Karpas-422 (cell line): ENCODE data around the gene CTNNA1. TPM values are rescaled to one million over a fixed set of nuclear protein-coding genes. Genes with fewer than 3 reads are reported as not detected.
"Not testable (repeated sequence)": the region's sequence is repeated elsewhere in the genome, so short reads cannot be mapped to it uniquely, and the experiment has no call there.

Experiments used
- DNase-seq: peaks from one replicate; pipeline ENCODE4 v3.0.0-alpha.2; 2015
- H2AFZ ChIP-seq: fragments of 200-600 bp; sonication (generic); 2 replicates; pipeline ENCODE4 v1.6.1; 2014; ENCODE audit warnings: antibody characterized with exemption, low read length, mixed read lengths
- H3K27ac ChIP-seq: fragments of 200-600 bp; sonication (generic); 2 replicates; pipeline ENCODE4 v1.5.1; 2014; ENCODE audit warnings: mild to moderate bottlenecking, low read length, moderate library complexity
- H3K27me3 ChIP-seq: fragments of 200-600 bp; sonication (generic); 2 replicates; pipeline ENCODE4 v1.6.1; 2014; ENCODE audit warnings: low read length, mixed read lengths
- H3K36me3 ChIP-seq: fragments of 200-600 bp; sonication (generic); 2 replicates; pipeline ENCODE4 v1.6.1; 2014; ENCODE audit warnings: low read length, mixed read lengths; ENCODE audit not compliant: insufficient read depth
- H3K4me1 ChIP-seq: fragments of 200-600 bp; sonication (generic); 2 replicates; pipeline ENCODE4 v1.6.1; 2014; ENCODE audit warnings: mild to moderate bottlenecking, low read length, mixed read lengths
- H3K4me2 ChIP-seq: fragments of 200-600 bp; sonication (generic); 2 replicates; pipeline ENCODE4 v1.6.1; 2014; ENCODE audit warnings: low read length, low read depth, mild to moderate bottlenecking; ENCODE audit not compliant: poor library complexity, severe bottlenecking
- H3K4me3 ChIP-seq: fragments of 200-600 bp; sonication (generic); 2 replicates; pipeline ENCODE4 v1.5.1; 2014; ENCODE audit warnings: mild to moderate bottlenecking, antibody characterized with exemption, low read length, mixed read lengths
- H3K79me2 ChIP-seq: fragments of 200-600 bp; sonication (generic); 2 replicates; pipeline ENCODE4 v1.6.1; 2014; ENCODE audit warnings: mild to moderate bottlenecking, low read length, mixed read lengths
- H3K9ac ChIP-seq: fragments of 200-600 bp; sonication (generic); 2 replicates; pipeline ENCODE4 v1.6.0; 2014; ENCODE audit warnings: low read length
- H3K9me2 ChIP-seq: fragments of 200-600 bp; sonication (generic), shearing (Covaris generic); replicated peaks from 2 replicates; pipeline ENCODE4 v1.6.0; 2014; ENCODE audit warnings: mild to moderate bottlenecking, low read length, moderate library complexity; ENCODE audit not compliant: insufficient read depth
- H3K9me3 ChIP-seq: fragments of 300-700, 200-600 bp; sonication (generic); 2 replicates; pipeline ENCODE4 v1.6.1; 2014; ENCODE audit warnings: low read length, mixed read lengths
- H4K20me1 ChIP-seq: fragments of 200-600 bp; sonication (generic); 2 replicates; pipeline ENCODE4 v1.6.1; 2014; ENCODE audit warnings: mild to moderate bottlenecking, antibody characterized with exemption, low read length, low read depth; ENCODE audit not compliant: insufficient read depth
- total RNA-seq: library from RNA; depleted of rRNA; stranded (reverse); fragments of >200 nt; shearing (Covaris generic); gene quantifications from 2 replicates; pipeline ENCODE4 v1.2.3, GENCODE V29; 2014; ENCODE audit warnings: low replicate concordance

Gene CTNNA1
- total RNA-seq, 1 experiment from 2014 or later, result 13.2 TPM

- Histone ChIP-seq H4K20me1 (no peaks in the 10 kb centered on the region), H3K4me3 (no peak overlapping the region), H3K79me2 (no peaks in the 10 kb centered on the region), H3K9me2 (no peaks in the 10 kb centered on the region), H3K27me3 (no peaks in the 10 kb centered on the region), H3K9ac (no peak overlapping the region), H2AFZ (no peak overlapping the region), H3K36me3 (no peaks in the 10 kb centered on the region), H3K4me1 (peaks cover 7% of the 10 kb centered on the region), H3K4me2 (no peak overlapping the region), H3K9me3 (no peaks in the 10 kb centered on the region), H3K27ac (no peak overlapping the region)
- DNase-seq, result no peak
Observed at GRCh38 chr5:138745268-138745667, 8.0 kb upstream of the CTNNA1 start.

GRCh38 chr5:138748630-138749081 lies 4.6 kb upstream of the CTNNA1 start:
- Histone ChIP-seq H3K27ac (no peak overlapping the region), H3K9me2 (no peaks in the 10 kb centered on the region), H3K4me3 (no peak overlapping the region), H3K4me2 (no peak overlapping the region), H3K36me3 (no peaks in the 10 kb centered on the region), H3K4me1 (peaks cover 7% of the 10 kb centered on the region), H3K79me2 (no peaks in the 10 kb centered on the region), H3K9ac (no peak overlapping the region), H3K27me3 (no peaks in the 10 kb centered on the region), H2AFZ (no peak overlapping the region), H3K9me3 (no peaks in the 10 kb centered on the region), H4K20me1 (no peaks in the 10 kb centered on the region)
- DNase-seq, result no peak

- H3K27ac ChIP-seq, DNase-seq, H3K27me3 ChIP-seq, H3K36me3 ChIP-seq, H4K20me1 ChIP-seq, H2AFZ ChIP-seq, H3K9me2 ChIP-seq, H3K4me3 ChIP-seq, H3K9me3 ChIP-seq, H3K4me2 ChIP-seq, H3K9ac ChIP-seq, H3K79me2 ChIP-seq: not testable (repeated sequence)
- H3K4me1 ChIP-seq, result peaks cover 15% of the 10 kb centered on the region
Observed at GRCh38 chr5:138751344-138751743, 1.9 kb upstream of the CTNNA1 start.

GRCh38 chr5:138752341-138752950 lies 779 bp upstream of the CTNNA1 start:
- H3K4me1 ChIP-seq, result peaks cover 15% of the 10 kb centered on the region
- H3K36me3 ChIP-seq, result no peaks in the 10 kb centered on the region
- no peaks in the 10 kb centered on the region for H3K9me3 ChIP-seq
- H3K4me3 ChIP-seq, result peak overlapping the region; percentile 69
- H3K27ac ChIP-seq, result no peak overlapping the region
- H3K27me3 ChIP-seq, result peaks cover 7% of the 10 kb centered on the region; the same call in 1 of the 2 replicates
- H3K9me2 ChIP-seq, result no peaks in the 10 kb centered on the region
- 0 out of 2 replicates have a peak overlapping the region, but pooled peaks have one; percentile 86 for H2AFZ ChIP-seq
- 0 out of 2 replicates have a peak, but pooled peaks cover 4% of the 10 kb centered on the region for H4K20me1 ChIP-seq
- peak overlapping the region; percentile 62; the same call in 1 of the 2 replicates for H3K9ac ChIP-seq
- H3K79me2 ChIP-seq, result no peaks in the 10 kb centered on the region
- peak overlapping the region; percentile 85 for H3K4me2 ChIP-seq
- DNase-seq, result no peak

GRCh38 chr5:138753794-138754698 lies 821 bp downstream of the CTNNA1 start:
- Histone ChIP-seq H3K9me2 (no peaks in the 10 kb centered on the region), H3K9me3 (no peaks in the 10 kb centered on the region), H3K27me3 (peaks cover 7% of the 10 kb centered on the region; the same call in 1 of the 2 replicates), H3K4me3 (peak overlapping the region; percentile 79), H3K4me2 (peak overlapping the region; percentile 92), H3K4me1 (peaks cover 15% of the 10 kb centered on the region), H3K27ac (no peak overlapping the region), H3K79me2 (no peaks in the 10 kb centered on the region), H3K9ac (peak overlapping the region; percentile 73), H3K36me3 (no peaks in the 10 kb centered on the region), H4K20me1 (0 out of 2 replicates have a peak, but pooled peaks cover 4% of the 10 kb centered on the region), H2AFZ (peak overlapping the region; percentile 93)
- DNase-seq, result no peak

GRCh38 chr5:138754699-138755057 lies 1.5 kb downstream of the CTNNA1 start:
- Histone ChIP-seq H3K4me1 (peaks cover 15% of the 10 kb centered on the region), H3K9ac (no peak overlapping the region), H3K79me2 (no peaks in the 10 kb centered on the region), H3K4me3 (no peak overlapping the region), H3K9me3 (no peaks in the 10 kb centered on the region), H2AFZ (no peak overlapping the region), H3K9me2 (no peaks in the 10 kb centered on the region), H3K27ac (no peak overlapping the region), H4K20me1 (0 out of 2 replicates have a peak, but pooled peaks cover 4% of the 10 kb centered on the region), H3K4me2 (peak overlapping the region; percentile 92), H3K36me3 (no peaks in the 10 kb centered on the region), H3K27me3 (peaks cover 7% of the 10 kb centered on the region; the same call in 1 of the 2 replicates)
- no peak for DNase-seq

- H3K27me3 ChIP-seq, result peaks cover 7% of the 10 kb centered on the region; the same call in 1 of the 2 replicates
- no peak overlapping the region for H3K27ac ChIP-seq
- H2AFZ ChIP-seq, result no peak overlapping the region
- H3K79me2 ChIP-seq, result no peaks in the 10 kb centered on the region
- no peak overlapping the region for H3K4me3 ChIP-seq
- 0 out of 2 replicates have a peak, but pooled peaks cover 4% of the 10 kb centered on the region for H4K20me1 ChIP-seq
- H3K9me3 ChIP-seq, result no peaks in the 10 kb centered on the region
- no peaks in the 10 kb centered on the region for H3K9me2 ChIP-seq
- H3K36me3 ChIP-seq, result no peaks in the 10 kb centered on the region
- peaks cover 15% of the 10 kb centered on the region for H3K4me1 ChIP-seq
- DNase-seq, result no peak
- no peak overlapping the region for H3K9ac ChIP-seq
- H3K4me2 ChIP-seq, result no peak overlapping the region
Observed at GRCh38 chr5:138755084-138755748, 2.0 kb downstream of the CTNNA1 start.
